HG02642 (cell line): ENCODE data around the gene IL13RA1.
"Not testable (repeated sequence)": the region's sequence is repeated elsewhere in the genome, so short reads cannot be mapped to it uniquely, and the experiment has no call there.

Experiments
- ATAC-seq: cut with Tn5 transposase; IDR thresholded peaks from one replicate; pipeline ENCODE4 v1.9.1; 2021; ENCODE audit warnings: mild to moderate bottlenecking; ENCODE audit not compliant: unreplicated experiment, poor library complexity

The IL13RA1 gene

GRCh38 chrX:118726887-118727685 is at the start of gene IL13RA1:
Gene IL13RA1 (plus strand): TSS chrX:118727606. CDS start chrX:118727639, 33 bp downstream.
- ATAC-seq, result peak; percentile 66

GRCh38 chrX:118679290-118679689 is 48.1 kb upstream of the IL13RA1 start:
- ATAC-seq, result no peak

- no peak for ATAC-seq
Measured at GRCh38 chrX:118682258-118683014, 45.0 kb upstream of the IL13RA1 start.

- ATAC-seq, result no peak
Measured at GRCh38 chrX:118685393-118685792, 42.0 kb upstream of the IL13RA1 start.

GRCh38 chrX:118688935-118689334 is 38.5 kb upstream of the IL13RA1 start:
- no peak for ATAC-seq

- no peak for ATAC-seq
Measured at GRCh38 chrX:118693843-118694242, 33.6 kb upstream of the IL13RA1 start.

DNA sequence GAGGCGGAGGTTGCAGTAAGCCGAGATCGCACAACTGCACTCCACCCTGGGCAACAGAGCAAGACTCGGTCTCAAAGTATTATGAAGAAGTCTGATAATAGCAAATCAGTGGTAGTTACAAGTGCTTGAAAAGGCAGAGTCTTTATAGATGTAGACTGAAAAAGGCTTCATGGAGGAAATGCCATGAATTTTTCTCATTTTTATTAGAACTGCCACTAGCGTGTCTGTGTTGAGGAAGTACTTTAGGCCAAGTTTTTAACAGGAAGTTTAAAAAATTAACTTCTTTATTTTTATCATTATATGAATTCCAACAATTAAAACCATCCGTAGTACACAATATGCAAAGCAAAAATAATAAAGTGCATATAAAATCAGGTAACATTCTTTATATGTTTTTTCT is 32.8 kb upstream of the IL13RA1 start:
- ATAC-seq, result no peak

DNA sequence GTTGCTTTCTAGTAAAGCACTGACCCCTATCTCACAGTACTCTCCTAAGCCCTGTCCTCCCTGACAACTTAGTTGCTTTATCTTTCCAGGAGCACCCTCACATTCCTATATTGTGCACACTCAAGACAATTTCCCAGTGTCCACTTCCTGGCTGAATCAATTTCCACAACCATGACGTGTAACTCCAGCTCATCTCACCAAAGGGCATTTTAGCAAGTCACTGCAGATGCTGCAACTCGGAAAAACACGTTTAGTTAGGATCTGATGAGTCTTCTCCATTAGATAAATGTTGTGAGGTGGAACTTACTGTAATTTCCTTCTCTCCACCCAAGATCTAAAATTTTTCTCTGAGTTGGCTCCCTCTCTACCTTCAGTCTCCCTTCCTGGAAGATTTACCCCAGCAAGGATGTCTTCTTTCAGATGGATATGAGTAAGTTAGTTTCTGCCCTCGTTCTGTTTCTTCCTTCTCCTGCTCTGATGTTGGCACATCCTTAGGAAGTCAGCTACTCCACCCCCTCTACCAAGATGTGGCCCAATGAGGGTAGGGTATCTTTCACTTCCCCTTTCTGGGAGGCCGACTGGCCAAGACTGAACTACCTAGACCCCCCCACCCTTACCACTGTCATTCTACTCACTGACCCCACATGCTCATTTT is 28.8 kb upstream of the IL13RA1 start:
- ATAC-seq, result no peak

- no peak for ATAC-seq
Measured at GRCh38 chrX:118702741-118703140, 24.7 kb upstream of the IL13RA1 start.

DNA sequence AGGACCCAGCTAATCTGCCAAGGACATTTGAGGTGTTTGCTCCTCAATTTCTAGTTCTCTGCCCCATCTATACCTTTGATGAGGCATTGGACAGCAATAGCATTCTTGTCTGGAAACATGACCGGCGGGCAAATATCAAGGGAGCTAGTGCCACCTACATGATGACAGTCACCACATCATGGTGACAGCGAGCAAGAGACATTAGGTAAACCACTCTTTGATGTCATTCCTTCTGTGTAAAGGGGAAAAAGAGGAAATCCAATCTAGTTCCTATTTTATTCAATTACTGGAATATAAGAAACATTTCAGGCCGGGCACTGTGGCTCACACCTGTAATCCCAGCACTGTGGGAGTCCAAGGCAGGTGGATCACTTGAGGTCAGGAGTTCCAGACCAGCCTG is 20.7 kb upstream of the IL13RA1 start:
- no peak for ATAC-seq

- ATAC-seq, result no peak
Measured at GRCh38 chrX:118714521-118714920, 12.9 kb upstream of the IL13RA1 start.

DNA sequence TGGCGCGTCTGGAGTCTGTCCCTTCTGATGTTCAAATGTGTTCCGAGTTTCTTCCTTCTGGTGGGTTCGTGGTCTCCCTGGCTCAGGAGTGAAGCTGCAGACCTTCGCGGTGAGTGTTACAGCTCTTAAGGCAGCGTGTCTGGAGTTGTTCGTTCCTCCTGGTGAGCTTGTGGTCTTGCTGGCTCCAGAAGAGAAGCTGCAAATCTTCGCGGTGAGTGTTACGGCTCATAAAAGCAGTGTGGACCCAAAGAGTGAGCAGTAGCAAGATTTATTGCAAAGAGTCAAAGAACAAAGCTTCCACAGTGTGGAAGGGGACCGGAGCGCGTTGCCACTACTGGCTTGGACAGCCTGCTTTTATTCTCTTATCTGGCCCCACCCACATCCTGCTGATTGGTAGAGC is 11.5 kb upstream of the IL13RA1 start:
- ATAC-seq, result not testable (repeated sequence)

DNA sequence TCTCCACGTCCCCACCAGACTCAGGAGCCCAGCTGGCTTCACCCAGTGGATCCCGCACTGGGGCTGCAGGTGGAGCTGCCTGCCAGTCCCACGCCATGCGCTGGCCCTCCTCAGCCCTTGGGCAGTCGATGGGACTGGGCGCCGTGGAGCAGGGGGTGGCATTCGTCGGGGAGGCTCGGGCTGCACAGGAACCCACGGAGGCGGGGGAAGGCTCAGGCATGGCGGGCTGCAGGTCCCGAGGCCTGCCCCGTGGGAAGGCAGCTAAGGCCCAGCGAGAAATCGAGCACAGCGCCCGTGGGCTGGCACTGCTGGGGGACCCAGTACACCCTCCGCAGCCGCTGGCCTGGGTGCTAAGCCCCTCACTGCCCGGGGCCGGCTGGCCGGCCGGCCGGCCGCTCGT is 10.6 kb upstream of the IL13RA1 start:
- not testable (repeated sequence) for ATAC-seq

- ATAC-seq, result no peak
Measured at GRCh38 chrX:118717678-118718391, 9.6 kb upstream of the IL13RA1 start.

GRCh38 chrX:118718737-118719136 is 8.7 kb upstream of the IL13RA1 start:
- no peak for ATAC-seq

GRCh38 chrX:118720058-118720707 is 7.2 kb upstream of the IL13RA1 start:
- ATAC-seq, result no peak

DNA sequence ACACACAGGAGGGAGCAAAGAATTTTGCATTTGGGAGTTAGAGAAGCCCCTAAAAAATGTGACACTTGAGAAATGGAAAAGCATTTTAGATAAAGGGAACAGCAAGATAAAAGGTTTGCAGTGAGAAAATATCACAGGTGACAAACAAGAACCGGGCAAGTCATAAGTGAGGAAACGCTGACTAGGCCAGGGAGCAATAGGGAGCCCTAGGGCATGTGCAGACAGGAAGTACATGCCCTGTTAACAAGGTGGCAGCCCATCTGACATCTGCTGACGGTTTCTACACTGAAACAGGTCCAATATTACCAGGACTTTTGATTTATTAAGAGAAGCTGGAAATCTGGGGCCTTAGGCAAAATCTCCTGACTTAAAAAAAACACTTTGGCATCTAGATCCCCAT is 4.0 kb upstream of the IL13RA1 start:
- no peak for ATAC-seq

- no peak for ATAC-seq
Measured at GRCh38 chrX:118724365-118724764, 3.0 kb upstream of the IL13RA1 start.

GRCh38 chrX:118724775-118725174 is 2.6 kb upstream of the IL13RA1 start:
- ATAC-seq, result no peak

GRCh38 chrX:118726396-118726795 is 1.0 kb upstream of the IL13RA1 start:
- ATAC-seq, result no peak
